HEK293T (cell line): ENCODE results near the gene FAM168B.
"Not testable (repeated sequence)": the region's sequence is repeated elsewhere in the genome, so short reads cannot be mapped to it uniquely, and the experiment has no call there.

Experiments
- CTCF ChIA-PET: fragments of 350-600 bp; formaldehyde crosslinking; extraction: SDS; loops from one replicate; lab custom pipeline; 2021; ENCODE audit warnings: antibody characterized with exemption, inconsistent platforms; lab: Yijun Ruan, JAX
- POLR2A ChIA-PET: fragments of 350-600 bp; formaldehyde crosslinking; extraction: SDS; loops from one replicate; lab custom pipeline; 2020; ENCODE audit warnings: antibody characterized with exemption, inconsistent platforms; lab: Yijun Ruan, JAX
- DNase-seq: peaks from one replicate; pipeline ENCODE4 v3.0.0; 2012; ENCODE audit warnings: mixed read lengths; ENCODE audit errors: extremely low spot score
- ARNT ChIP-seq: fragments of 450-650 bp; IDR thresholded peaks from 2 replicates; pipeline ENCODE4 v1.6.1; 2017; ENCODE audit warnings: mild to moderate bottlenecking
- BHLHE40 ChIP-seq: fragments of 450-650 bp; IDR thresholded peaks from 2 replicates; pipeline ENCODE4 v1.6.1; 2016; ENCODE audit warnings: mild to moderate bottlenecking, moderate library complexity, borderline replicate concordance
- CTBP1 ChIP-seq: fragments of 450-650 bp; IDR thresholded peaks from 2 replicates; pipeline ENCODE4 v1.6.1; 2016; ENCODE audit warnings: borderline replicate concordance
- ELF4 ChIP-seq: fragments of 450-650 bp; IDR thresholded peaks from 2 replicates; pipeline ENCODE4 v1.6.1; 2017; ENCODE audit warnings: antibody characterized with exemption
- FOXA1 ChIP-seq: fragments of 450-650 bp; IDR thresholded peaks from 2 replicates; pipeline ENCODE4 v1.6.1; 2016; ENCODE audit warnings: mild to moderate bottlenecking
- FOXK2 ChIP-seq: fragments of 450-650 bp; IDR thresholded peaks from 2 replicates; pipeline ENCODE4 v1.6.1; 2016; ENCODE audit warnings: mild to moderate bottlenecking
- FOXM1 ChIP-seq: fragments of 450-650 bp; IDR thresholded peaks from 2 replicates; pipeline ENCODE4 v1.6.1; 2017; ENCODE audit warnings: mild to moderate bottlenecking, borderline replicate concordance
- HDGF ChIP-seq: fragments of 450-650 bp; IDR thresholded peaks from 2 replicates; pipeline ENCODE4 v1.6.1; 2017; ENCODE audit warnings: antibody characterized with exemption, borderline replicate concordance
- L3MBTL2 ChIP-seq: fragments of 450-650 bp; conservative IDR thresholded peaks from 2 replicates; pipeline ENCODE4 v1.6.1; 2016; ENCODE audit warnings: mild to moderate bottlenecking
- LEF1 ChIP-seq: fragments of 450-650 bp; IDR thresholded peaks from 2 replicates; pipeline ENCODE4 v1.6.1; 2017; ENCODE audit warnings: mild to moderate bottlenecking, borderline replicate concordance
- NFRKB ChIP-seq: fragments of 450-650 bp; IDR thresholded peaks from 2 replicates; pipeline ENCODE4 v1.6.1; 2016; ENCODE audit warnings: mild to moderate bottlenecking, moderate library complexity
- SP1 ChIP-seq: fragments of 450-650 bp; IDR thresholded peaks from 2 replicates; pipeline ENCODE4 v1.6.1; 2017
- SUZ12 ChIP-seq: fragments of 450-650 bp; IDR thresholded peaks from 2 replicates; pipeline ENCODE4 v1.6.1; 2016; ENCODE audit warnings: mild to moderate bottlenecking
- TARDBP ChIP-seq: fragments of 450-650 bp; IDR thresholded peaks from 2 replicates; pipeline ENCODE4 v1.6.1; 2016
- ZNF384 ChIP-seq: fragments of 450-650 bp; IDR thresholded peaks from 2 replicates; pipeline ENCODE4 v1.6.1; 2016
- TF ChIP-seq, protein P1 (sequence below): fragments of 450-650 bp; IDR thresholded peaks from 2 replicates; pipeline ENCODE4 v1.6.1; 2016

Gene FAM168B

DNA sequence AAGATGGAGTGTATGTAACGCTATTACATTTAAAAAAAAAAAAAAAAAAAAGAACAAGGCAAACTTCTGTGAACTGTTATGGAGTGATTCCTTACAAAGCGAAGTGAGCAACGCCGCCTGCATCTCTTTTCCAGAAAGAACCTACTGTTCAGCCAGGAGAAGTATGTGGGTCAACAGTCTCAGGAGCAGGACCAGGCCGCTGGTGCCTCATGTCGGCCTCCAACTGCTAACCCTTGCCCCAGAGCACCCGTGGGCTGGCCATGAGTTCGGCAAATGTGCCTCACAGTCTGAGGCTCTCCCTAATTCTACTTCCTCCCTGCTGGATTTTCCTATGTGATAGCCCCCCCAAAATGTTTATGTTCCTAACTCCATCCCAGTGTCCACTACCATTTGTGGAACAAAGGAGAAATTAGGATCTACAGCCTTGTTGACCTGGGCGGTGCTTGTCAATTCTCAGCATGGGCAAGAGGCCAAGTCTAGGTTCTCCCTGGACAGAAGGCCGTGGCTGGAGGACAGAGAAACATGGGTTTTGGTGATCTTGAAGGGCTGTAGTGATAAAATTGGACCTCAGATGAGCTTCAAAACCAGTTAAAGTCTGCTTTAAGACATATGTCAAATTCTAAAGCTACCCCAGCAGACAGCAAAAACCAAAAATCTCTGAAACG, 15.9 kb downstream of the FAM168B start:
- no peak for DNase-seq
- TF ChIP-seq ARNT (no peak), SUZ12 (no peak), L3MBTL2 (no peak), BHLHE40 (no peak)
- ChIA-PET CTCF (no interaction called here), POLR2A (no interaction called here)

DNA sequence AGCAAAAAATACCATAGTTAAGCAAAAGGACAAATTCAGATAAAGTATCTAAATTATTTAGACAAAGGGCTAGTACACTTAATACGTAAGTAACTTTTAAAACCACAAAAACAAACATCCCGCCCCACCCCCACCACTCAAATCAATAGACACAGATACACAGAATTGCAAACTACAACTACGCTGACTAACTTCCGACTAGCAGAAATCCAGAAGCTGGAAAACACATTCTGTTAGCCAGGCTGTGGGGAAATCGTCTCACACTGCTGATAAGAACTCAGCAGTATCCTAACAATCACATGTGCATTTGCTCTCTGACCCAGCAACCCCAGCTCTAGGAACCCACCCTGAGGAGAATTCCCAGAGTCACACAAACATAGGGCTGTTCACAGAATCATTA, 16.6 kb downstream of the FAM168B start:
- TF ChIP-seq BHLHE40 = no peak
- TF ChIP-seq, protein P1, sequence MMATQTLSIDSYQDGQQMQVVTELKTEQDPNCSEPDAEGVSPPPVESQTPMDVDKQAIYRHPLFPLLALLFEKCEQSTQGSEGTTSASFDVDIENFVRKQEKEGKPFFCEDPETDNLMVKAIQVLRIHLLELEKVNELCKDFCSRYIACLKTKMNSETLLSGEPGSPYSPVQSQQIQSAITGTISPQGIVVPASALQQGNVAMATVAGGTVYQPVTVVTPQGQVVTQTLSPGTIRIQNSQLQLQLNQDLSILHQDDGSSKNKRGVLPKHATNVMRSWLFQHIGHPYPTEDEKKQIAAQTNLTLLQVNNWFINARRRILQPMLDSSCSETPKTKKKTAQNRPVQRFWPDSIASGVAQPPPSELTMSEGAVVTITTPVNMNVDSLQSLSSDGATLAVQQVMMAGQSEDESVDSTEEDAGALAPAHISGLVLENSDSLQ = no peak
- TF ChIP-seq NFRKB = no peak
- TF ChIP-seq FOXK2 = no peak
- TF ChIP-seq TARDBP = no peak
- ChIA-PET CTCF (no interaction called here), POLR2A (no interaction called here)
- DNase-seq = no peak

- DNase-seq, CTCF ChIA-PET, POLR2A ChIA-PET: not testable (repeated sequence)
Observed at GRCh38 chr2:131075578-131075977, 17.7 kb downstream of the FAM168B start.

DNA sequence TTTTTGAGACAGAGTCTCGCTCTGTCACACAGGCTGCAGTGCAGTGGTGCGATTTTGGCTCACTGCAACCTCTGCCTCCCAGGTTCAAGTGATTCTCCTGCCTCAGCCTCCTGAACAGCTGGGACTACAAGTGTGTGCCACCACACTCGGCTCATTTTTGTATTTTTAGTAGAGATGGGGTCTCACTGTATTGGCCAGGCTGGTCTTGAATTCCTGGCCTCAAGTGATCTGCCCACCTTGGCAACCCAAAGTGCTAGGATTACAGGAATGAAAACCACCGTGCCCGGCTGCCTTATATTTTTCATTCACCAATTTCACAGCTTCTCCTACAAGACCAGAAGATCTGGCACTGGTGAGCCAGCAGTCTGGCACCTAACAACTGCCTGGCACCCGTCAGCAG, 25.1 kb downstream of the FAM168B start:
- CTCF ChIA-PET, POLR2A ChIA-PET: not testable (repeated sequence)

GRCh38 chr2:131067465-131068125, 25.7 kb downstream of the FAM168B start:
- POLR2A ChIA-PET = no interaction called here

More for the DNA sequence above, 25.1 kb downstream of the FAM168B start:
- DNase-seq = not testable (repeated sequence)

GRCh38 chr2:131064589-131065512, 28.4 kb downstream of the FAM168B start:
- CTCF ChIA-PET = no interaction called here
- TF ChIP-seq, protein P1 = no peak
- POLR2A ChIA-PET = interaction anchor here (1.2 kb wide), 1 partner anchor 20 kb away, joined by 3 read pairs; no protein-coding TSS in a partner anchor
- DNase-seq = no peak

More at GRCh38 chr2:131067465-131068125, 25.7 kb downstream of the FAM168B start:
- DNase-seq = no peak
- CTCF ChIA-PET = no interaction called here
- TF ChIP-seq ZNF384 (no peak), FOXM1 (no peak)

- DNase-seq = no peak
- POLR2A ChIA-PET = no interaction called here
- CTCF ChIA-PET = no interaction called here
- TF ChIP-seq TARDBP (no peak), SUZ12 (no peak), ZNF384 (no peak), FOXA1 (no peak), ELF4 (no peak), CTBP1 (no peak), SP1 (no peak), NFRKB (no peak), LEF1 (no peak), ARNT (no peak), BHLHE40 (no peak), FOXK2 (no peak), L3MBTL2 (no peak), HDGF (no peak), FOXM1 (no peak)
- TF ChIP-seq, protein P1 = no peak
Observed at GRCh38 chr2:131063501-131064283, 29.6 kb downstream of the FAM168B start.
